ENCODE results near the gene OSBPL10.

Gene OSBPL10

GRCh38 chr3:31763731-31764130 lies 217.3 kb downstream of the OSBPL10 start:
- DNase-seq: no peak

- no peak for DNase-seq
Measured at GRCh38 chr3:31762888-31763351, 218.1 kb downstream of the OSBPL10 start.

GRCh38 chr3:31762097-31762764 lies 218.8 kb downstream of the OSBPL10 start:
- DNase-seq: no peak

- no peak for DNase-seq
Measured at GRCh38 chr3:31760654-31761053, 220.4 kb downstream of the OSBPL10 start.

- no peak for DNase-seq
Measured at GRCh38 chr3:31758322-31758965, 222.6 kb downstream of the OSBPL10 start.

- DNase-seq: no peak
Measured at GRCh38 chr3:31755926-31756658, 225.0 kb downstream of the OSBPL10 start.

GRCh38 chr3:31754575-31755278 lies 226.3 kb downstream of the OSBPL10 start:
- no peak for DNase-seq

- no peak for DNase-seq
Measured at GRCh38 chr3:31753050-31753425, 228.0 kb downstream of the OSBPL10 start.

- DNase-seq: no peak
Measured at GRCh38 chr3:31752305-31753049, 228.6 kb downstream of the OSBPL10 start.

- no peak for DNase-seq
Measured at GRCh38 chr3:31750341-31750740, 230.7 kb downstream of the OSBPL10 start.

GRCh38 chr3:31748933-31749295 lies 232.1 kb downstream of the OSBPL10 start:
- no peak for DNase-seq

- DNase-seq: no peak
Measured at GRCh38 chr3:31748281-31748932, 232.7 kb downstream of the OSBPL10 start.

- DNase-seq: no peak
Measured at GRCh38 chr3:31747785-31748184, 233.3 kb downstream of the OSBPL10 start.

- DNase-seq: no peak
Measured at GRCh38 chr3:31744913-31745312, 236.1 kb downstream of the OSBPL10 start.

- no peak for DNase-seq
Measured at GRCh38 chr3:31743331-31744089, 237.6 kb downstream of the OSBPL10 start.

GRCh38 chr3:31740397-31740796 lies 240.7 kb downstream of the OSBPL10 start:
- no peak for DNase-seq

- DNase-seq: no peak
Measured at GRCh38 chr3:31738412-31738811, 242.7 kb downstream of the OSBPL10 start.

- no peak for DNase-seq
Measured at GRCh38 chr3:31735667-31736066, 245.4 kb downstream of the OSBPL10 start.

GRCh38 chr3:31733234-31733667 lies 247.8 kb downstream of the OSBPL10 start:
- DNase-seq: no peak

- DNase-seq: no peak
Measured at GRCh38 chr3:31732548-31732947, 248.5 kb downstream of the OSBPL10 start.

GRCh38 chr3:31729573-31729972 lies 251.5 kb downstream of the OSBPL10 start:
- no peak for DNase-seq

Data from activated gamma-delta T cell (primary cell).